Measurements from ENCODE around the gene ADGRL2. TPM values are rescaled to one million over a fixed set of nuclear protein-coding genes. Genes with fewer than 3 reads are reported as not detected.

Gene ADGRL2
- total and polyA plus RNA-seq, 2 of the 4 experiments (the other 2 are of a cell fraction): 17.0 to 42.7 TPM

GRCh38 chr1:81754424-81754823 is 46.3 kb upstream of the ADGRL2 start:
- intact Hi-C loops (cut with micrococcal nuclease) (no loop called here), dilution Hi-C loops (cut with HindIII; ENCODE audit: low sequenced_read_pairs, unreplicated experiment) (no loop called here), in situ Hi-C loops (cut with MboI; ENCODE audit: low sequenced_read_pairs) (loop anchor here (10.0 to 25.0 kb wide), 2 partner anchors 200 to 1517 kb away; no protein-coding TSS in a partner anchor)
- H3K4me2 ChIP-seq (ENCODE audit: low read depth, low read length): no peak overlapping the region
- H2AK5ac ChIP-seq (ENCODE audit: low read depth, low read length): no peak overlapping the region
- no peak overlapping the region for H2AK9ac ChIP-seq (replicated peaks; ENCODE audit: low read depth, low read length, poor library complexity)
- H3K4me3 ChIP-seq (ENCODE audit: insufficient read depth, low read depth, low read length): no peak overlapping the region
- H4K20me1 ChIP-seq (ENCODE audit: insufficient read depth, low read length): no peaks in the 10 kb centered on the region
- H3K9me1 ChIP-seq (ENCODE audit: insufficient read depth, low read length): no peaks in the 10 kb centered on the region
- ChIA-PET POLR2A (ENCODE audit: unreplicated experiment) (no interaction called here), CTCF (no interaction called here)
- no peak overlapping the region for H3K27ac ChIP-seq (ENCODE audit: insufficient read depth, low read length)
- H4K8ac ChIP-seq (ENCODE audit: low read depth in 2 of 2, low read length in 2 of 2): no peak overlapping the region
- H3K4me1 ChIP-seq (ENCODE audit: control insufficient read depth, insufficient read depth, low read length): no peaks in the 10 kb centered on the region
- TF ChIP-seq MXI1 (IDR thresholded peaks at IDR 0.05; ENCODE audit: borderline replicate concordance, low read depth, low read length) (no peak), SMC3 (IDR thresholded peaks at IDR 0.05; ENCODE audit: low read depth, low read length) (no peak), FOS (IDR thresholded peaks at IDR 0.05; ENCODE audit: low read depth, low read length) (no peak), POLR2A (IDR thresholded peaks at IDR 0.05; ENCODE audit: low read depth, low read length) (no peak), CEBPB (IDR thresholded peaks at IDR 0.05; ENCODE audit: low read depth, low read length) (no peak), RCOR1 (IDR thresholded peaks at IDR 0.05; ENCODE audit: insufficient replicate concordance, low read length) (no peak), MAZ (IDR thresholded peaks at IDR 0.05; ENCODE audit: borderline replicate concordance, low read depth, low read length) (no peak), ELK1 (IDR thresholded peaks at IDR 0.05; ENCODE audit: borderline replicate concordance, low read depth, low read length) (no peak), CTCF (conservative IDR thresholded peaks at IDR 0.05; ENCODE audit: low read depth, low read length) (no peak), RAD21 (IDR thresholded peaks at IDR 0.05; ENCODE audit: low read length) (no peak), CHD1 (IDR thresholded peaks at IDR 0.05; ENCODE audit: low read depth, low read length) (no peak), USF2 (IDR thresholded peaks at IDR 0.05; ENCODE audit: low read depth, low read length) (no peak)
- H4K5ac ChIP-seq (ENCODE audit: low read depth, low read length): no peak overlapping the region
- no peaks in the 10 kb centered on the region for H3K79me1 ChIP-seq (ENCODE audit: low read depth in 1 of 2, low read length in 2 of 2)
- H3K14ac ChIP-seq (replicated peaks; ENCODE audit: low read depth, low read length): no peak overlapping the region
- no peak overlapping the region for H2BK15ac ChIP-seq (ENCODE audit: low read depth, low read length)
- H3K56ac ChIP-seq (ENCODE audit: extremely low read depth, insufficient read depth, low read length): no peak overlapping the region
- H3K9me3 ChIP-seq (ENCODE audit: control insufficient read depth, insufficient read depth, low read length): no peaks in the 10 kb centered on the region
- H2BK20ac ChIP-seq (ENCODE audit: low read depth, low read length): no peak overlapping the region
- no peak overlapping the region for H2BK5ac ChIP-seq (ENCODE audit: low read depth, low read length, poor library complexity, severe bottlenecking)
- H4K91ac ChIP-seq (ENCODE audit: insufficient read depth, low read depth, low read length): no peak overlapping the region
- H2AFZ ChIP-seq (replicated peaks; ENCODE audit: low read length, poor library complexity): no peak overlapping the region
- no peak overlapping the region for H3K9ac ChIP-seq (ENCODE audit: low read depth, low read length)
- no peaks in the 10 kb centered on the region for H3K27me3 ChIP-seq (ENCODE audit: control insufficient read depth, insufficient read depth, low read length)
- no peak overlapping the region for H2BK120ac ChIP-seq (ENCODE audit: low read depth, low read length)
- no TSS peak for BruUV-seq (replicated peaks)
- DNase-seq (no peak), ATAC-seq (ENCODE audit: low read depth) (no peak)
- H3K36me3 ChIP-seq (ENCODE audit: control insufficient read depth, insufficient read depth, low read length): no peaks in the 10 kb centered on the region
- H3K4ac ChIP-seq (ENCODE audit: low read depth, low read length): no peak overlapping the region
- H3K18ac ChIP-seq (ENCODE audit: low read depth, low read length): no peak overlapping the region
- no peak overlapping the region for H3K23ac ChIP-seq (ENCODE audit: low read depth, low read length)

Data from IMR-90 (cell line).